PC-9 (cell line): ENCODE data around the gene DHRSX. TPM values are rescaled to one million over a fixed set of nuclear protein-coding genes. Genes with fewer than 3 reads are reported as not detected.

Experiments
- BruUV-seq: library from RNA; stranded (reverse); fragments of 400-500 nt; replicated peaks from 2 replicates; lab custom pipeline; 2021; lab: Mats Ljungman, UMichigan
- CTCF ChIA-PET: fragments of 300-600 bp; sonication (Branson Sonifier 250); formaldehyde crosslinking; loops from one replicate; lab custom pipeline; 2022; ENCODE audit warnings: antibody characterized with exemption; lab: Charles Lee
- POLR2A ChIA-PET: fragments of 300-600 bp; sonication (Branson Sonifier 250); formaldehyde crosslinking; loops from one replicate; lab custom pipeline; 2022; ENCODE audit warnings: antibody characterized with exemption; ENCODE audit not compliant: unreplicated experiment; lab: Charles Lee
- DNase-seq, 2 experiments: peaks; one replicate each; pipeline versions ENCODE4 v3.0.0 to v3.0.0-alpha.2; 2015 to 2022; ENCODE audit warnings: mixed read lengths in 1 of 2
- H2AFZ ChIP-seq: fragments of 200-600 bp; sonication (generic); 2 replicates; pipeline ENCODE4 v1.8.1; 2017; ENCODE audit warnings: antibody characterized with exemption
- H3F3A ChIP-seq: fragments of 200-600 bp; sonication (generic); 2 replicates; pipeline ENCODE4 v1.8.1; 2017; ENCODE audit warnings: antibody characterized with exemption, mild to moderate bottlenecking, low read depth; ENCODE audit not compliant: insufficient read depth
- H3K27ac ChIP-seq: fragments of 200-600 bp; sonication (generic); 2 replicates; pipeline ENCODE4 v1.6.1; 2016; ENCODE audit warnings: mixed run types
- H3K27me3 ChIP-seq: fragments of 200-600 bp; sonication (generic); 2 replicates; pipeline ENCODE4 v1.6.1; 2016; ENCODE audit warnings: low read depth, mixed run types; ENCODE audit not compliant: insufficient read depth
- H3K36me3 ChIP-seq: fragments of 200-600 bp; sonication (generic); 2 replicates; pipeline ENCODE4 v1.6.1; 2016; ENCODE audit warnings: low read depth, mixed run types
- H3K4me1 ChIP-seq: fragments of 200-600 bp; sonication (generic); replicated peaks from 2 replicates; pipeline ENCODE4 v1.6.1; 2016; ENCODE audit warnings: mixed run types; ENCODE audit not compliant: insufficient read depth
- H3K4me2 ChIP-seq: fragments of 200-600 bp; sonication (generic); 2 replicates; pipeline ENCODE4 v1.6.1; 2017; ENCODE audit warnings: mixed run types
- H3K4me3 ChIP-seq: fragments of 200-600 bp; sonication (generic); 2 replicates; pipeline ENCODE4 v1.6.1; 2016; ENCODE audit warnings: mixed run types
- H3K79me2 ChIP-seq: fragments of 200-600 bp; sonication (generic); 2 replicates; pipeline ENCODE4 v1.6.1; 2017; ENCODE audit warnings: low read depth, mixed run types
- H3K9me2 ChIP-seq: fragments of 200-600 bp; sonication (generic); 2 replicates; pipeline ENCODE4 v1.8.1; 2017; ENCODE audit warnings: mild to moderate bottlenecking; ENCODE audit not compliant: insufficient read depth
- H3K9me3 ChIP-seq: fragments of 200-600 bp; sonication (generic); 2 replicates; pipeline ENCODE4 v1.8.1; 2016; ENCODE audit warnings: low read depth; ENCODE audit not compliant: insufficient read depth
- H4K20me1 ChIP-seq: fragments of 200-600 bp; sonication (generic); 2 replicates; pipeline ENCODE4 v1.8.1; 2017; ENCODE audit not compliant: insufficient read depth
- EZH2 ChIP-seq: fragments of 200-600 bp; sonication (generic); IDR thresholded peaks from 2 replicates; pipeline ENCODE4 v1.8.0; 2017; ENCODE audit warnings: antibody characterized with exemption, low read depth
- intact Hi-C: fragments of 100-400 bp; cut with micrococcal nuclease; formaldehyde crosslinking; loops from one replicate; pipeline ENCODE4 v1.10.0; 2022; ENCODE audit not compliant: unreplicated experiment
- total RNA-seq: library from RNA; stranded (reverse); gene quantifications from 2 replicates; pipeline ENCODE4 v1.2.3, GENCODE V29; 2021
- TF ChIP-seq, protein P1 (sequence below): fragments of 200-600 bp; sonication (generic); conservative IDR thresholded peaks from 2 replicates; pipeline ENCODE4 v1.6.1; 2017; ENCODE audit warnings: mixed run types, antibody characterized with exemption, mild to moderate bottlenecking, moderate library complexity

The DHRSX gene
- total RNA-seq, 1 experiment from 2014 or later, result 13.2 TPM

DNA sequence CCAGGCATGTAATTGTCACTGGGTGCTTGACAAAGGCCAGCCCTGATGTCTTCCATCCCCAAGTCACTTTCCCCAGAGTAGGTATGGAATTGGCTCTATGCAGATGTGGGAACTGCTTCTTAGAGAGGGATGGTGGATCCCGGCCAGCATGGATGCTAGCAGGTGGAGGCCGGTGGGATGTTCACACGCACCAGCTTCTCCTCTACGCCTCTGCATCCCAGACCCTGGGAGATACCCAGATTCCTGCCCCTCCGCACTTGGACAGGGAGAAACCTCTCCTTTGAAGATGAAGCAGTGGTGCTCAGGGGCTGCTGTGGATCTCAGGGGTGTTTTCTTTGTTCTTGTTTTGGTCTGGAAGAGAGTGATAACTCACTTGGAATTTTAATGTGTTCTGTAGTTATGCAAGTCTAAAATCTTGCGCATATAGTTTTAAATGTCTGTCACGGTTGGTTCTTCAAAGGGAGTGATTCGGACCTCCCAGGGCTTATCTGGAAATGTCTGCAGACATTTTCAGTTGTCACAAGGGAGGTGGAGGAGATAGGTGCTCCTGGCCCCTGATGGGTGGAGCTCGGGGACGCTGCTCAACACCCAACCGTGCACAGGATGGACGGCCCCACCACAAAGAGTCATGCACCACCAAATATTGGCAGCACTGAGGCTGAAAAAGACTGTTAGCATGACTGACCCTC, 308.0 kb downstream of the DHRSX start:
- H3K4me1 ChIP-seq, result no peaks in the 10 kb centered on the region
- H3K79me2 ChIP-seq, result no peaks in the 10 kb centered on the region
- intact Hi-C loops, result no loop called here
- no peak overlapping the region for H3K4me2 ChIP-seq
- no peak for DNase-seq
- no TSS peak for BruUV-seq
- no peaks in the 10 kb centered on the region for H3K36me3 ChIP-seq
- H3K9me2 ChIP-seq, result no peaks in the 10 kb centered on the region
- TF ChIP-seq, protein P1, sequence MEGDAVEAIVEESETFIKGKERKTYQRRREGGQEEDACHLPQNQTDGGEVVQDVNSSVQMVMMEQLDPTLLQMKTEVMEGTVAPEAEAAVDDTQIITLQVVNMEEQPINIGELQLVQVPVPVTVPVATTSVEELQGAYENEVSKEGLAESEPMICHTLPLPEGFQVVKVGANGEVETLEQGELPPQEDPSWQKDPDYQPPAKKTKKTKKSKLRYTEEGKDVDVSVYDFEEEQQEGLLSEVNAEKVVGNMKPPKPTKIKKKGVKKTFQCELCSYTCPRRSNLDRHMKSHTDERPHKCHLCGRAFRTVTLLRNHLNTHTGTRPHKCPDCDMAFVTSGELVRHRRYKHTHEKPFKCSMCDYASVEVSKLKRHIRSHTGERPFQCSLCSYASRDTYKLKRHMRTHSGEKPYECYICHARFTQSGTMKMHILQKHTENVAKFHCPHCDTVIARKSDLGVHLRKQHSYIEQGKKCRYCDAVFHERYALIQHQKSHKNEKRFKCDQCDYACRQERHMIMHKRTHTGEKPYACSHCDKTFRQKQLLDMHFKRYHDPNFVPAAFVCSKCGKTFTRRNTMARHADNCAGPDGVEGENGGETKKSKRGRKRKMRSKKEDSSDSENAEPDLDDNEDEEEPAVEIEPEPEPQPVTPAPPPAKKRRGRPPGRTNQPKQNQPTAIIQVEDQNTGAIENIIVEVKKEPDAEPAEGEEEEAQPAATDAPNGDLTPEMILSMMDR, result no peak
- H2AFZ ChIP-seq, result no peak overlapping the region
- no peaks in the 10 kb centered on the region for H4K20me1 ChIP-seq
- POLR2A ChIA-PET, result no interaction called here
- CTCF ChIA-PET, result no interaction called here
- no peak overlapping the region for H3K4me3 ChIP-seq
- no peak overlapping the region for H3K27ac ChIP-seq
- H3K27me3 ChIP-seq, result peaks cover 39% of the 10 kb centered on the region; the same call in 1 of the 2 replicates
- H3F3A ChIP-seq, result no peaks in the 10 kb centered on the region
- no peaks in the 10 kb centered on the region for H3K9me3 ChIP-seq

DNA sequence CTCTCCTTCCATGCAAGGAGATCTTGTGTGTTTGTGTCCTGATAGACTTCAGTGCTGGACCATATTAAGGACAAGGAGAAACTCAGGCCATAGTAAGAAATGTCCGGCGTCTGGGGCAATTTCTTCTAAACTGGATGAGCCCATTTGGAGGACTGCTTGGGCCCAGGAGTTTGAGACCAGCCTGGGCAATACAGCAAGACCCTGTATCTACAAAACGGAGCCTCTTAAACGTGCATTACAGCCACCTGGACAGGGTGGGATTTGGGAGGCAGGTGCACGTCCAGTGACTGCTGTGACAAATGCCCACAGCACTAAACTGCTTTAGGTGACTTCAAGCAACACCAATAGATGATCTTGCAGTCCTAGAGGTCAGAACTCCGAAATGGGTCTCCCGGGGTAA, 311.9 kb downstream of the DHRSX start:
- Histone ChIP-seq H4K20me1 (no peaks in the 10 kb centered on the region), H3K4me1 (no peaks in the 10 kb centered on the region), H3K36me3 (no peaks in the 10 kb centered on the region), H3K27ac (no peak overlapping the region), H2AFZ (no peak overlapping the region), H3K9me3 (no peaks in the 10 kb centered on the region), H3K4me3 (no peak overlapping the region), H3F3A (no peaks in the 10 kb centered on the region), H3K4me2 (no peak overlapping the region), H3K79me2 (no peaks in the 10 kb centered on the region), H3K9me2 (no peaks in the 10 kb centered on the region), H3K27me3 (peaks cover 20% of the 10 kb centered on the region; the same call in 1 of the 2 replicates)
- POLR2A ChIA-PET, result no interaction called here
- TF ChIP-seq EZH2, result no peak
- TF ChIP-seq, protein P1, result no peak
- DNase-seq, result no peak
- BruUV-seq, result no TSS peak
- CTCF ChIA-PET, result no interaction called here
- intact Hi-C loops, result no loop called here

DNA sequence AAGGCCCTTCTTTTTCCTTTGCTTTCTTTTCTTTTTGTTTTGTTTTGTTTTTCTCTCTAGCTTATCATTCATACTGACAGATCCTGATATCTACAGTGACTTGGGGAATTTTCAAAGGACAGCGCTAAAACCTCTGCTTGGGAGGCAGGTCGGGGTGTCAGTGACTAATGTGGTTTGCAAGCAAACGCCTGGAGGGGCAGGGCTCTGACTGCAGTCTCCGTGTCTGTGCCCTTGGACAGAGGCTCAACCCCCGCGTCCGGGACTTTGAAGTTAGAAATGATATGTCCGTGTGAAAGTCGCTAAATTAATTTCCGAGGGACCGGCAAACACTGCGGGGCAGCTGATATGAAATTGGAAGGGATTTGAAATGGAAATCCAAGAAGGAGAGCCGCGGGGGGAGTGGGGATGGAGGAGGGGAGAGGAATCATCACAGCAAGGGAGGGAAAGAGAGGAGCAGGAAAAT, 312.4 kb downstream of the DHRSX start:
- CTCF ChIA-PET, result no interaction called here

More for the DNA sequence above, 312.4 kb downstream of the DHRSX start:
- no TSS peak for BruUV-seq
- no peak overlapping the region for H3K4me3 ChIP-seq
- H4K20me1 ChIP-seq, result no peaks in the 10 kb centered on the region
- H3K4me2 ChIP-seq, result no peak overlapping the region
- DNase-seq, result no peak
- TF ChIP-seq EZH2, result no peak
- TF ChIP-seq, protein P1, result no peak
- no peak overlapping the region for H2AFZ ChIP-seq
- peaks cover 18% of the 10 kb centered on the region; the same call in 1 of the 2 replicates for H3K27me3 ChIP-seq
- H3F3A ChIP-seq, result no peaks in the 10 kb centered on the region
- H3K9me3 ChIP-seq, result no peaks in the 10 kb centered on the region
- H3K27ac ChIP-seq, result no peak overlapping the region
- no peaks in the 10 kb centered on the region for H3K36me3 ChIP-seq
- no peaks in the 10 kb centered on the region for H3K4me1 ChIP-seq
- intact Hi-C loops, result no loop called here
- POLR2A ChIA-PET, result no interaction called here
- H3K79me2 ChIP-seq, result no peaks in the 10 kb centered on the region
- no peaks in the 10 kb centered on the region for H3K9me2 ChIP-seq
